K562 (cell line): ENCODE results near the gene EMX1. TPM values are rescaled to one million over a fixed set of nuclear protein-coding genes. Genes with fewer than 3 reads are reported as not detected.

Experiments used
- ATAC-seq: fragments of 200-7000 bp; cut with Tn5 transposase; 3 replicates; pipeline ENCODE4 v1.9.1; 2020; ENCODE audit warnings: moderate library complexity
- BruUV-seq: library from RNA; stranded (reverse); fragments of 400-500 nt; replicated peaks from 2 replicates; lab custom pipeline; 2021; lab: Mats Ljungman, UMichigan
- CTCF ChIA-PET: fragments of 300-600 bp; formaldehyde crosslinking; extraction: SDS; loops from one replicate; lab custom pipeline; 2021; ENCODE audit warnings: low intra/inter-chr PET ratio; lab: Yijun Ruan, JAX
- POLR2A ChIA-PET: fragments of 300-600, 350-650 bp; sonication (Branson Sonifier 250); formaldehyde crosslinking; extraction: SDS; loops from one replicate; lab custom pipeline; 2021; ENCODE audit warnings: antibody characterized with exemption, inconsistent platforms; lab: Yijun Ruan, JAX
- DNase-seq, 4 experiments: peaks; one replicate each; pipeline versions ENCODE4 v3.0.0 to v3.0.0-alpha.2; 2011 to 2018; ENCODE audit warnings: low spot score in 3 of 4, mixed read lengths in 3 of 4; ENCODE audit errors: extremely low read depth in 1 of 4
- FAIRE-seq: peaks from 2 replicates; lab custom pipeline; 2011; peaks lifted over from hg19 to GRCh38; lab: Jason Lieb, UNC
- H2AFZ ChIP-seq: 2 replicates; pipeline ENCODE4 v1.6.0; 2011; ENCODE audit warnings: low read depth, low read length, control low read depth, inconsistent platforms
- H3K27ac ChIP-seq: fragments of 200-600 bp; 3 replicates; pipeline ENCODE4 v1.8.0; 2011; ENCODE audit warnings: low read depth, mild to moderate bottlenecking, control low read depth, inconsistent platforms, low read length, moderate library complexity, mixed read lengths; ENCODE audit errors: extremely low read depth
- H3K27me3 ChIP-seq, 2 experiments: fragments of 300-600 bp in 1 of 2; 2 replicates in 1 of 2; 3 replicates in 1 of 2; pipeline versions ENCODE4 v1.6.0 to v1.8.0; 2011; ENCODE audit warnings: inconsistent platforms in 2 of 2, low read length in 2 of 2, mild to moderate bottlenecking in 1 of 2, mixed read lengths in 1 of 2, moderate library complexity in 1 of 2; ENCODE audit not compliant: control insufficient read depth in 2 of 2, insufficient read depth in 2 of 2
- H3K36me3 ChIP-seq: fragments of 300-600 bp; 3 replicates; pipeline ENCODE4 v1.8.0; 2011; ENCODE audit warnings: mild to moderate bottlenecking, low read length, inconsistent platforms; ENCODE audit not compliant: control insufficient read depth, insufficient read depth
- H3K4me1 ChIP-seq, 2 experiments: fragments of 200-600 bp in 1 of 2; replicated peaks in 1 of 2; 2 replicates in 1 of 2; 3 replicates in 1 of 2; pipeline versions ENCODE4 v1.5.1 to v1.8.0; 2011; ENCODE audit warnings: inconsistent platforms in 2 of 2, low read length in 2 of 2, mild to moderate bottlenecking in 1 of 2, mixed read lengths in 1 of 2, moderate library complexity in 1 of 2; ENCODE audit not compliant: control insufficient read depth in 2 of 2, insufficient read depth in 2 of 2
- H3K4me2 ChIP-seq: 2 replicates; pipeline ENCODE4 v1.6.1; 2011; ENCODE audit warnings: low read length, control low read depth, inconsistent platforms, mixed read lengths; ENCODE audit not compliant: insufficient read depth
- H3K4me3 ChIP-seq: fragments of 200-600 bp; sonication (generic), shearing (Covaris generic); 2 replicates; pipeline ENCODE4 v1.5.1; 2016; ENCODE audit warnings: control low read depth, inconsistent platforms
- H3K79me2 ChIP-seq: fragments of 200-600 bp; 3 replicates; pipeline ENCODE4 v1.8.0; 2011; ENCODE audit warnings: low read length, inconsistent platforms; ENCODE audit not compliant: control insufficient read depth, insufficient read depth
- H3K9ac ChIP-seq, 2 experiments: 2 replicates each; pipeline versions ENCODE4 v1.6.0 to v1.6.1; 2011; ENCODE audit warnings: low read depth in 2 of 2, low read length in 2 of 2, control low read depth in 1 of 2, inconsistent platforms in 1 of 2, mild to moderate bottlenecking in 1 of 2, mixed read lengths in 1 of 2; ENCODE audit not compliant: insufficient read depth in 1 of 2
- H3K9me1 ChIP-seq: one replicate; pipeline ENCODE4 v1.6.0; 2011; ENCODE audit warnings: inconsistent platforms, mild to moderate bottlenecking, low read length, moderate library complexity; ENCODE audit not compliant: control insufficient read depth, insufficient read depth
- H3K9me3 ChIP-seq: replicated peaks from 2 replicates; pipeline ENCODE4 v1.5.1; 2011; ENCODE audit warnings: low read depth, low read length, inconsistent platforms; ENCODE audit not compliant: control insufficient read depth, insufficient read depth
- H4K20me1 ChIP-seq: replicated peaks from 2 replicates; pipeline ENCODE4 v1.6.1; 2011; ENCODE audit warnings: low read length, inconsistent platforms, mixed read lengths; ENCODE audit not compliant: control insufficient read depth, insufficient read depth
- EGR1 ChIP-seq: fragments of 450-650 bp; conservative IDR thresholded peaks from 2 replicates; pipeline ENCODE4 v1.6.1; 2017; ENCODE audit warnings: mild to moderate bottlenecking
- KDM2B ChIP-seq: fragments of 250-450 bp; sonication (Bioruptor Pico); IDR thresholded peaks from 2 replicates; pipeline ENCODE4 v1.8.0; 2021; ENCODE audit warnings: mild to moderate bottlenecking, moderate library complexity
- TGIF2 ChIP-seq: sonication (generic); formaldehyde crosslinking; IDR thresholded peaks from 2 replicates; pipeline ENCODE4 v1.8.1; 2022; ENCODE audit warnings: mild to moderate bottlenecking, missing genetic modification reagents, moderate library complexity
- XRCC3 ChIP-seq: fragments of 450-650 bp; IDR thresholded peaks from 2 replicates; pipeline ENCODE4 v1.6.1; 2017; ENCODE audit warnings: mild to moderate bottlenecking, moderate library complexity
- WGBS: fragments of 100-300 bp; shearing (Covaris generic); methylation state at CpG from one replicate; pipeline ENCODE4 v1.1.6; 2016; ENCODE audit warnings: low coverage, mixed read lengths; ENCODE audit not compliant: insufficient coverage; ENCODE audit errors: missing lambda C conversion rate; 5-methylcytosine and 5-hydroxymethylcytosine counted together
- in situ Hi-C: fragments of 300-500 bp; cut with MboI; formaldehyde crosslinking; loops from 4 replicates; pipeline ENCODE4 v1.15.0; 2018; ENCODE audit warnings: inconsistent platforms, mixed read lengths
- intact Hi-C: fragments of 100-400 bp; cut with micrococcal nuclease; formaldehyde crosslinking; loops from 2 replicates; pipeline ENCODE4 v1.14.2; 2022
- polyA plus RNA-seq, 8 experiments: library from polyadenylated mRNA; depleted of rRNA in 4 of 8; stranded (reverse) in 5 of 8; unstranded in 3 of 8; fragments of >200 nt; fragmentation: Nextera tagmentation in 2 of 8; fragmentation: Illumina TruSeq in 1 of 8; extraction: Ambion mirVana in 2 of 8; extraction: Trizol in 1 of 8; gene quantifications; 2 replicates each; pipeline versions ENCODE4 v1.2.1 to v1.2.3, GENCODE V29; 2011 to 2014; ENCODE audit warnings: inconsistent platforms in 1 of 8, missing spikeins in 1 of 8
- total RNA-seq, 7 experiments: library from RNA; depleted of rRNA in 6 of 7; stranded (reverse); fragments of >200 nt in 6 of 7; fragmentation: Illumina TruSeq in 2 of 7; extraction: Trizol in 2 of 7; gene quantifications; 2 replicates each; pipeline versions ENCODE4 v1.2.1 to v1.2.3, GENCODE V29; 2011 to 2021; ENCODE audit warnings: low replicate concordance in 1 of 7
- TF ChIP-seq, protein P1 (sequence below): sonication (generic); formaldehyde crosslinking; IDR thresholded peaks from 2 replicates; pipeline ENCODE4 v1.8.0; 2022; ENCODE audit warnings: mild to moderate bottlenecking, missing genetic modification reagents
- TF ChIP-seq, protein P2 (sequence below), 2 experiments: IDR thresholded peaks; 2 replicates each; pipeline ENCODE4 v1.6.1; 2011; ENCODE audit warnings: borderline replicate concordance in 1 of 2, control low read depth in 1 of 2, low read depth in 1 of 2, low read length in 1 of 2, mild to moderate bottlenecking in 1 of 2, mixed read lengths in 1 of 2, moderate library complexity in 1 of 2; ENCODE audit not compliant: insufficient read depth in 1 of 2, insufficient read length in 1 of 2, poor library complexity in 1 of 2, severe bottlenecking in 1 of 2; ENCODE audit errors: extremely low read depth in 1 of 2

The EMX1 gene
- total and polyA plus RNA-seq, 9 of the 15 experiments (the other 6 are each of a cell fraction or from before 2014, with no cell fraction given) = 0.10 to 0.32 (median 0.21) TPM; not detected in 6

DNA sequence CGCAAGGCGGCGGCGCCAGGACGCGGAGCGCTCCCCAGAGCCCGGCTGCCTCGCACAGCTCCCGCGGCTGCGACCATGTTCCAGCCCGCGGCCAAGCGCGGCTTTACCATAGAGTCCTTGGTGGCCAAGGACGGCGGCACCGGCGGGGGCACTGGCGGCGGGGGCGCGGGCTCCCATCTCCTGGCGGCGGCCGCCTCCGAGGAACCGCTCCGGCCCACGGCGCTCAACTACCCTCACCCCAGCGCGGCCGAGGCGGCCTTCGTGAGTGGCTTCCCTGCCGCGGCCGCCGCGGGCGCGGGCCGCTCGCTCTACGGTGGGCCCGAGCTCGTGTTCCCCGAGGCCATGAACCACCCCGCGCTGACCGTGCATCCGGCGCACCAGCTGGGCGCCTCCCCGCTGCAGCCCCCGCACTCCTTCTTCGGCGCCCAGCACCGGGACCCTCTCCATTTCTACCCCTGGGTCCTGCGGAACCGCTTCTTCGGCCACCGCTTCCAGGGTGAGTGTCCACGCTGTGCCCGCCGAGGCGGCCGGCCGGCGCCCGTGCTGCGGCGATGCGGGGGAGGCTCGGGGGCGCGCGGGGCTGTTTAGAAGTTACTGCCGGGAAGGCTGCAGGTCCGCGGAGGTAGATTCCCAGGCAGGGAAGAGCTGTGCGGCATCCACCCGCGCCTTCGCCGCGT is 696 bp downstream of the EMX1 start:
- intact Hi-C loops = no loop called here
- in situ Hi-C loops = no loop called here
- H3K4me3 ChIP-seq = peak overlapping the region; percentile 29; the same call in 1 of the 2 replicates
- peaks cover 77 to 87% of the 10 kb centered on the region in 2 experiments for H3K27me3 ChIP-seq
- peak overlapping the region; percentile 18; the same call in 1 of the 2 replicates for H3K4me2 ChIP-seq
- H3K27ac ChIP-seq = no peak overlapping the region
- H4K20me1 ChIP-seq = peaks cover 34% of the 10 kb centered on the region; the same call in 1 of the 2 replicates
- no peak for FAIRE-seq
- H3K9ac ChIP-seq = peak overlapping the region in 1 of 2 experiments; percentile 58; a peak in 1 of 4 replicates
- BruUV-seq = no TSS peak
- ATAC-seq = no peak
- H3K79me2 ChIP-seq = no peaks in the 10 kb centered on the region
- CTCF ChIA-PET = no interaction called here
- H3K9me1 ChIP-seq = no peaks in the 10 kb centered on the region
- TF ChIP-seq, protein P1, sequence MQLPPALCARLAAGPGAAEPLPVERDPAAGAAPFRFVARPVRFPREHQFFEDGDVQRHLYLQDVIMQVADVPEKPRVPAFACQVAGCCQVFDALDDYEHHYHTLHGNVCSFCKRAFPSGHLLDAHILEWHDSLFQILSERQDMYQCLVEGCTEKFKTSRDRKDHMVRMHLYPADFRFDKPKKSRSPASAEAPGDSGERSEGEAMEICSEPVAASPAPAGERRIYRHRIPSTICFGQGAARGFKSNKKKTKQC (CRISPR knock-in tag) = 0 out of 2 replicates have a peak, but pooled peaks have one; percentile 45
- TF ChIP-seq KDM2B = 0 out of 2 replicates have a peak, but pooled peaks have one; percentile 9
- no peak for TF ChIP-seq XRCC3
- TF ChIP-seq, protein P2, sequence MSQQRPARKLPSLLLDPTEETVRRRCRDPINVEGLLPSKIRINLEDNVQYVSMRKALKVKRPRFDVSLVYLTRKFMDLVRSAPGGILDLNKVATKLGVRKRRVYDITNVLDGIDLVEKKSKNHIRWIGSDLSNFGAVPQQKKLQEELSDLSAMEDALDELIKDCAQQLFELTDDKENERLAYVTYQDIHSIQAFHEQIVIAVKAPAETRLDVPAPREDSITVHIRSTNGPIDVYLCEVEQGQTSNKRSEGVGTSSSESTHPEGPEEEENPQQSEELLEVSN (IDR thresholded peaks at IDR 0.05; ENCODE audit: borderline replicate concordance in 1 of 2, extremely low read depth in 1 of 2, insufficient read depth in 1 of 2, insufficient read length in 1 of 2, low read depth in 1 of 2, low read length in 1 of 2, poor library complexity in 1 of 2, severe bottlenecking in 1 of 2) = peak in 1 of 2 experiments; percentile 48
- TF ChIP-seq EGR1 = 0 out of 2 replicates have a peak, but pooled peaks have one; percentile 21
- no peak for TF ChIP-seq TGIF2 (CRISPR knock-in tag)
- TF ChIP-seq, all 486 proteins: peak for 4
- H3K36me3 ChIP-seq = no peaks in the 10 kb centered on the region
- H2AFZ ChIP-seq = no peak overlapping the region
- POLR2A ChIA-PET = interaction anchor here (0.6 to 1.2 kb wide), 4 partner anchors 9 to 260 kb away, joined by 3 to 4 read pairs (median 4); no protein-coding TSS in a partner anchor
- WGBS = 7% methylated on average over 63 of the region's 89 CpGs
- H3K4me1 ChIP-seq = peaks cover 0 to 53% of the 10 kb centered on the region in 2 experiments; a peak in 3 of 5 replicates
- no peaks in the 10 kb centered on the region for H3K9me3 ChIP-seq
- no peak for DNase-seq
